ENCODE measurements around the gene SERTAD2.

GRCh38 chr2:64587561-64587960 lies 66.2 kb downstream of the SERTAD2 start:
- TF ChIP-seq, protein P1, sequence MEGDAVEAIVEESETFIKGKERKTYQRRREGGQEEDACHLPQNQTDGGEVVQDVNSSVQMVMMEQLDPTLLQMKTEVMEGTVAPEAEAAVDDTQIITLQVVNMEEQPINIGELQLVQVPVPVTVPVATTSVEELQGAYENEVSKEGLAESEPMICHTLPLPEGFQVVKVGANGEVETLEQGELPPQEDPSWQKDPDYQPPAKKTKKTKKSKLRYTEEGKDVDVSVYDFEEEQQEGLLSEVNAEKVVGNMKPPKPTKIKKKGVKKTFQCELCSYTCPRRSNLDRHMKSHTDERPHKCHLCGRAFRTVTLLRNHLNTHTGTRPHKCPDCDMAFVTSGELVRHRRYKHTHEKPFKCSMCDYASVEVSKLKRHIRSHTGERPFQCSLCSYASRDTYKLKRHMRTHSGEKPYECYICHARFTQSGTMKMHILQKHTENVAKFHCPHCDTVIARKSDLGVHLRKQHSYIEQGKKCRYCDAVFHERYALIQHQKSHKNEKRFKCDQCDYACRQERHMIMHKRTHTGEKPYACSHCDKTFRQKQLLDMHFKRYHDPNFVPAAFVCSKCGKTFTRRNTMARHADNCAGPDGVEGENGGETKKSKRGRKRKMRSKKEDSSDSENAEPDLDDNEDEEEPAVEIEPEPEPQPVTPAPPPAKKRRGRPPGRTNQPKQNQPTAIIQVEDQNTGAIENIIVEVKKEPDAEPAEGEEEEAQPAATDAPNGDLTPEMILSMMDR (IDR thresholded peaks at IDR 0.05), result no peak
- no peak for TF ChIP-seq POLR2A (IDR thresholded peaks at IDR 0.05)
